Retinal pigment epithelial cell (primary cell): ENCODE measurements around the gene ADAM30.

Experiments
- DNase-seq: peaks from one replicate; pipeline ENCODE4 v3.0.0-alpha.2; 2010; ENCODE audit warnings: low read depth
- H3K4me3 ChIP-seq: 2 replicates; pipeline ENCODE4 v1.5.1; 2011; ENCODE audit warnings: mild to moderate bottlenecking, low read length, control low read depth, moderate library complexity
- TF ChIP-seq, protein P1 (sequence below): conservative IDR thresholded peaks from 2 replicates; pipeline ENCODE4 v1.5.1; 2011; ENCODE audit warnings: low read depth, low read length, control low read depth, inconsistent platforms

ADAM30 gene

GRCh38 chr1:119933397-119933796 is 37.1 kb upstream of the ADAM30 start:
- H3K4me3 ChIP-seq, result no peak overlapping the region
- no peak for DNase-seq
- TF ChIP-seq, protein P1, sequence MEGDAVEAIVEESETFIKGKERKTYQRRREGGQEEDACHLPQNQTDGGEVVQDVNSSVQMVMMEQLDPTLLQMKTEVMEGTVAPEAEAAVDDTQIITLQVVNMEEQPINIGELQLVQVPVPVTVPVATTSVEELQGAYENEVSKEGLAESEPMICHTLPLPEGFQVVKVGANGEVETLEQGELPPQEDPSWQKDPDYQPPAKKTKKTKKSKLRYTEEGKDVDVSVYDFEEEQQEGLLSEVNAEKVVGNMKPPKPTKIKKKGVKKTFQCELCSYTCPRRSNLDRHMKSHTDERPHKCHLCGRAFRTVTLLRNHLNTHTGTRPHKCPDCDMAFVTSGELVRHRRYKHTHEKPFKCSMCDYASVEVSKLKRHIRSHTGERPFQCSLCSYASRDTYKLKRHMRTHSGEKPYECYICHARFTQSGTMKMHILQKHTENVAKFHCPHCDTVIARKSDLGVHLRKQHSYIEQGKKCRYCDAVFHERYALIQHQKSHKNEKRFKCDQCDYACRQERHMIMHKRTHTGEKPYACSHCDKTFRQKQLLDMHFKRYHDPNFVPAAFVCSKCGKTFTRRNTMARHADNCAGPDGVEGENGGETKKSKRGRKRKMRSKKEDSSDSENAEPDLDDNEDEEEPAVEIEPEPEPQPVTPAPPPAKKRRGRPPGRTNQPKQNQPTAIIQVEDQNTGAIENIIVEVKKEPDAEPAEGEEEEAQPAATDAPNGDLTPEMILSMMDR, result no peak

- no peak for DNase-seq
- TF ChIP-seq, protein P1, result no peak
- H3K4me3 ChIP-seq, result no peak overlapping the region
These were observed 33.5 kb upstream of the ADAM30 start for GRCh38 chr1:119929643-119930315.

DNA sequence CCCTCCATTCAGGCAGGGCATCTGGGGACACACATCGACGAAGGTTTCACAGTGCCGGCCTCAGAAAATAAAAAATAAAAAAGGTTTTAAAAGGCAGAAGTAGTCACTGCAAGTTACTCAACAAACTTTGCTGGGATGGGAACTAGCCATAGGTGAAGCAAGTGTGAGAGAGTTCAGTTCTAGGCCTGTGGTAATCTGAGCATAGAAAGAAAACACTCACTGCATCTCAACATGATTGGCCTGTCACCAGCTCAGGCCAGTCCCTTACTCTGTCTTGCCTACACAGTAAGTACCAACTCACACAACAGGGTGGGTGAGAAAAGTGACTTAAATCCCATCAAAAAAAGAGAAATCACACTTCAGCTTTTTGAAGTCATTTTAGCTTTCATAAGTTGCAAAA is 30.2 kb upstream of the ADAM30 start:
- no peak overlapping the region for H3K4me3 ChIP-seq
- TF ChIP-seq, protein P1, result no peak
- DNase-seq, result no peak

GRCh38 chr1:119924948-119925898 is 28.9 kb upstream of the ADAM30 start:
- TF ChIP-seq, protein P1, result no peak
- H3K4me3 ChIP-seq, result no peak overlapping the region
- DNase-seq, result no peak

- TF ChIP-seq, protein P1, result no peak
- no peak for DNase-seq
These were observed 24.0 kb upstream of the ADAM30 start for GRCh38 chr1:119920104-119920968.

GRCh38 chr1:119919241-119919640 is 22.9 kb upstream of the ADAM30 start:
- DNase-seq, result no peak
- H3K4me3 ChIP-seq, result no peak overlapping the region
- TF ChIP-seq, protein P1, result no peak

More at GRCh38 chr1:119920104-119920968, 24.0 kb upstream of the ADAM30 start:
- no peak overlapping the region for H3K4me3 ChIP-seq
